Endothelial cell (in vitro differentiated cells): ENCODE measurements around the gene BPTF. TPM values are rescaled to one million over a fixed set of nuclear protein-coding genes. Genes with fewer than 3 reads are reported as not detected.
A peak's percentile ranks its signal among the peaks of the same experiment; 100 is the strongest.
"Not testable (repeated sequence)": the region's sequence is repeated elsewhere in the genome, so short reads cannot be mapped to it uniquely, and the experiment has no call there.

Experiments
- DNase-seq: peaks from one replicate; pipeline ENCODE4 v3.0.0; 2021; ENCODE audit warnings: low spot score
- H3K27ac Mint-ChIP-seq: one replicate; pipeline ENCODE4 v1.8.0; 2021; ENCODE audit warnings: mixed read lengths, inconsistent platforms; ENCODE audit not compliant: unreplicated experiment
- H3K27me3 Mint-ChIP-seq: one replicate; pipeline ENCODE4 v1.8.0; 2021; ENCODE audit warnings: mild to moderate bottlenecking, moderate library complexity, mixed read lengths, inconsistent platforms; ENCODE audit not compliant: unreplicated experiment
- H3K36me3 Mint-ChIP-seq: one replicate; pipeline ENCODE4 v1.8.0; 2021; ENCODE audit warnings: mild to moderate bottlenecking, low read depth, mixed read lengths, inconsistent platforms; ENCODE audit not compliant: unreplicated experiment
- H3K4me1 Mint-ChIP-seq: one replicate; pipeline ENCODE4 v1.8.0; 2021; ENCODE audit warnings: mild to moderate bottlenecking, mixed read lengths, inconsistent platforms; ENCODE audit not compliant: unreplicated experiment
- H3K4me3 Mint-ChIP-seq: one replicate; pipeline ENCODE4 v1.8.0; 2021; ENCODE audit warnings: mild to moderate bottlenecking, mixed read lengths, inconsistent platforms; ENCODE audit not compliant: unreplicated experiment
- H3K9me3 Mint-ChIP-seq: one replicate; pipeline ENCODE4 v1.8.0; 2021; ENCODE audit warnings: mixed read lengths, inconsistent platforms; ENCODE audit not compliant: unreplicated experiment
- total RNA-seq: library from RNA; stranded (reverse); fragmentation: NEBNext Ultra II Directional; extraction: Animal tissue kit (Norgen Biotek cat#: 25700); gene quantifications from one replicate; pipeline ENCODE4 v1.2.1, GENCODE V29; 2021; ENCODE audit not compliant: unreplicated experiment
- TF ChIP-seq, protein P1 (sequence below): fragments of 200-600 bp; sonication (generic); IDR thresholded peaks from one replicate; pipeline ENCODE4 v1.5.0; 2021; ENCODE audit warnings: antibody characterized with exemption; ENCODE audit not compliant: unreplicated experiment

The BPTF gene
- total RNA-seq, 1 donor from 2014 or later, result 115 TPM

DNA sequence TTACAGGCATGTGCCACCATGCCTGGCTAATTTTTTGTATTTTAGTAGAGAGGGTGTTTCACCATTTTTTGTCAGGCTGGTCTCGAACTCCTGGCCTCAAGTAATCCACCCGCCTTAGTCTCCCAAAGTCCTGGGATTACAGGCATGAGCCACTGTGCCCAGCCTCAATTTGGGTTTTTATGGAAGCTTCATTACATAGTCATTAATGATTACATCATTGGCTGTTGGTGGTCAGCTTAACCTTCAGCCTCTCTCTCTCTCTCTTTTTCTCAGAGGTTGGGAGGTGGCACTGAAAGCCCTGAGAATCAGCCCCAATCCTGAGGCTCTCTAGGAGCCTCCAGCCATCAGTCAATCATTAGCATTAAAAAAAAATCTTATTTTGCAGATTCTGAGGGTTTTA, 125.6 kb downstream of the BPTF start:
- H3K9me3 Mint-ChIP-seq, result no peaks in the 10 kb centered on the region
- H3K4me3 Mint-ChIP-seq, result no peak overlapping the region
- H3K27me3 Mint-ChIP-seq, result peaks cover 2% of the 10 kb centered on the region
- TF ChIP-seq, protein P1, sequence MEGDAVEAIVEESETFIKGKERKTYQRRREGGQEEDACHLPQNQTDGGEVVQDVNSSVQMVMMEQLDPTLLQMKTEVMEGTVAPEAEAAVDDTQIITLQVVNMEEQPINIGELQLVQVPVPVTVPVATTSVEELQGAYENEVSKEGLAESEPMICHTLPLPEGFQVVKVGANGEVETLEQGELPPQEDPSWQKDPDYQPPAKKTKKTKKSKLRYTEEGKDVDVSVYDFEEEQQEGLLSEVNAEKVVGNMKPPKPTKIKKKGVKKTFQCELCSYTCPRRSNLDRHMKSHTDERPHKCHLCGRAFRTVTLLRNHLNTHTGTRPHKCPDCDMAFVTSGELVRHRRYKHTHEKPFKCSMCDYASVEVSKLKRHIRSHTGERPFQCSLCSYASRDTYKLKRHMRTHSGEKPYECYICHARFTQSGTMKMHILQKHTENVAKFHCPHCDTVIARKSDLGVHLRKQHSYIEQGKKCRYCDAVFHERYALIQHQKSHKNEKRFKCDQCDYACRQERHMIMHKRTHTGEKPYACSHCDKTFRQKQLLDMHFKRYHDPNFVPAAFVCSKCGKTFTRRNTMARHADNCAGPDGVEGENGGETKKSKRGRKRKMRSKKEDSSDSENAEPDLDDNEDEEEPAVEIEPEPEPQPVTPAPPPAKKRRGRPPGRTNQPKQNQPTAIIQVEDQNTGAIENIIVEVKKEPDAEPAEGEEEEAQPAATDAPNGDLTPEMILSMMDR, result no peak
- DNase-seq, result no peak
- no peaks in the 10 kb centered on the region for H3K4me1 Mint-ChIP-seq
- H3K36me3 Mint-ChIP-seq, result peaks cover 33% of the 10 kb centered on the region
- H3K27ac Mint-ChIP-seq, result no peak overlapping the region

DNA sequence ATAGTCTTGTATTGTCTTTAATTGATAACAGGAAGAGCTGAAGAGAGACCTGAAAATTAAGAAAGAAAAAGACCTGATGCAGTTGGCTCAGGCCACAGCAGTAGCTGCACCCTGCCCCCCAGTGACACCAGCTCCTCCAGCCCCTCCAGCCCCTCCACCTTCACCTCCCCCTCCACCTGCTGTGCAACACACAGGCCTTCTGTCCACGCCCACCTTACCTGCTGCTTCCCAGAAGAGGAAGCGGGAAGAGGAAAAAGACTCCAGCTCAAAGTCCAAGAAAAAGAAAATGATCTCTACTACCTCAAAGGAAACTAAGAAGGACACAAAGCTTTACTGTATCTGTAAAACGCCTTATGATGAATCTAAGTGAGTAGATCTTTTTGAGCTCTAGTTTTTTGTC, 134.2 kb downstream of the BPTF start:
- H3K36me3 Mint-ChIP-seq, result peaks cover 24% of the 10 kb centered on the region

DNA sequence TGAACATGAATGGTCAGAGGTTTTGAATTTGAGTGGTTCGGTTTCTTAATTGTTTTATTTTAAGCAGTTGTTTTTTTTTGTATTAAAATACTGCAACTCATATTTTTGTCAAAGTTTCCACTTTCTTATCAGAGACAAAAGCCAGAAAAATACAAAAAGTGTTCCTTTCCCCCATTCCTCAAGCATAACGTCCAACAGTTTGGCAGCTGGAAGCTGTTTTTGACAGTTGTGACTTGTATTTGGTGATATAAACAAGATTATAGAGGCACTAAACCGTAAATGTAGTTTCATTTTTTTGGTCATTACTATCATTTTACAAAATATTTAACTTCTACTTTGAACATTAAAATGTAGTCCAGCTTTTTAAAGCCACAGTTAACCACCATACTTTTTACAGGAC, 135.0 kb downstream of the BPTF start:
- not testable (repeated sequence) for H3K27ac Mint-ChIP-seq

More for the DNA sequence above, 134.2 kb downstream of the BPTF start:
- Mint-ChIP-seq H3K9me3 (no peaks in the 10 kb centered on the region), H3K4me3 (no peak overlapping the region), H3K27me3 (peaks cover 1% of the 10 kb centered on the region), H3K27ac (no peak overlapping the region), H3K4me1 (peaks cover 3% of the 10 kb centered on the region)
- no peak for DNase-seq
- TF ChIP-seq, protein P1, result no peak

DNA sequence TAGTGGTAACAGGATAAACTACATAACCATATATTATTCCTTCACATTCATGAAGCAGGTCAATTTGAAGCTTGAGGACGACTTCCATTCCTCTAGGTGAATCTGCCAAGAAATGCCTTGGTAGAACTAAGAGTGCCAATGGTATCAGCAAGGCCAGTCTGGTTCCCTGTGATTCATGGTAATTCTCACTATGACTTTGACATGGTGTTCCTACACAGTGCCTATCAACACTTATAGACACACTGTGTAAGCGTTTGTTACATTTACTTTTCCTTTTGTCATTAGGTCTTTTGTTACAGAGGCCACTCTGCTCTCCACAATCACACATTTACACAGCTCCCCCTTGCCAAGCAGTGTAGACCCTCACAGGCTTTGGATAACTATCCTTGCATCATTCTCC, 136.9 kb downstream of the BPTF start:
- peak overlapping the region; percentile 48 for H3K27ac Mint-ChIP-seq

More for the DNA sequence above, 135.0 kb downstream of the BPTF start:
- not testable (repeated sequence) for H3K4me1 Mint-ChIP-seq, H3K27me3 Mint-ChIP-seq, H3K9me3 Mint-ChIP-seq, H3K4me3 Mint-ChIP-seq, DNase-seq
- H3K36me3 Mint-ChIP-seq, result peaks cover 22% of the 10 kb centered on the region

DNA sequence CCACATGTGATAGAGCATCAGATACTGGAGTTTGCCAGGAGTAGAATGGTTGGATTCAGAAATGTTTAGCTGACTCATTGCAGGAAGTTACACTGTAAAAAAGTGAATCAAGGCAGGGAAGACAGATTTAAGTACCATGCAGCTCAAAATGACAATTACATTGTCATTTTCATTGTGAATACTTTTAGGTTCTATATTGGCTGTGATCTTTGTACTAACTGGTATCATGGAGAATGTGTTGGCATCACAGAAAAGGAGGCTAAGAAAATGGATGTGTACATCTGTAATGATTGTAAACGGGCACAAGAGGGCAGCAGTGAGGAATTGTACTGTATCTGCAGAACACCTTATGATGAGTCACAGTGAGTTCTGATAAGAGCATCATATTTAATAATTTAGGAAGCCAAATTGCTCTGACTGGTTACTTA, 137.9 kb downstream of the BPTF start:
- not testable (repeated sequence) for H3K27ac Mint-ChIP-seq, H3K4me1 Mint-ChIP-seq, H3K9me3 Mint-ChIP-seq, H3K4me3 Mint-ChIP-seq, H3K27me3 Mint-ChIP-seq
- peak; percentile 64 for DNase-seq
- peaks cover 23% of the 10 kb centered on the region for H3K36me3 Mint-ChIP-seq
- TF ChIP-seq, protein P1, result peak; percentile 76

More for the DNA sequence above, 136.9 kb downstream of the BPTF start:
- peak overlapping the region; percentile 59 for H3K4me3 Mint-ChIP-seq
- DNase-seq, H3K9me3 Mint-ChIP-seq, H3K27me3 Mint-ChIP-seq, H3K4me1 Mint-ChIP-seq: not testable (repeated sequence)
- peaks cover 27% of the 10 kb centered on the region for H3K36me3 Mint-ChIP-seq

DNA sequence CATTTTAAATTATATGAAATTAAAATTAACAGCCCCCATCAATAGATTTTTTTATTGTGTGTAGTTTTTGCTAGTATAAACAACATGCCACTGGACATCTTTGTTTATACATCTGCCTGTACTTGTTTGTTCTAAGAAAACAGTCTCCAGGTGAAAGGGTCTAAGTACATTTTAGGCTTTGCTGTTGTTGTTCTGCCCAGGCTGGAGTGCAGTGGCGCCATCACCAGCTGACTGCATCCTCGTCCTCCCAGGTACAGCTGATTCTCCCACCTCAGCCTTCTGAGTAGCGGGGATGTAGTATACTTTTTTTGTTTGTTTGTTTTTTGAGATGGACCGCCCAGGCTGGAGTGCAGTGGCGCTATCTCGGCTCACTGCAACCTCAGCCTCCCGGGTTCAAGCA, 145.5 kb downstream of the BPTF start:
- no peaks in the 10 kb centered on the region for H3K9me3 Mint-ChIP-seq
- TF ChIP-seq, protein P1, result no peak
- DNase-seq, result no peak
- H3K27ac Mint-ChIP-seq, result no peak overlapping the region
- no peaks in the 10 kb centered on the region for H3K27me3 Mint-ChIP-seq
- H3K4me3 Mint-ChIP-seq, result no peak overlapping the region
- peaks cover 4% of the 10 kb centered on the region for H3K36me3 Mint-ChIP-seq
- peaks cover 11% of the 10 kb centered on the region for H3K4me1 Mint-ChIP-seq
